ENCODE results near the gene PLK5. TPM values are rescaled to one million over a fixed set of nuclear protein-coding genes. Genes with fewer than 3 reads are reported as not detected.
"Not testable (repeated sequence)": the region's sequence is repeated elsewhere in the genome, so short reads cannot be mapped to it uniquely, and the experiment has no call there.

PLK5 gene
- total and polyA plus RNA-seq, 2 donors from 2014 or later = not detected

DNA sequence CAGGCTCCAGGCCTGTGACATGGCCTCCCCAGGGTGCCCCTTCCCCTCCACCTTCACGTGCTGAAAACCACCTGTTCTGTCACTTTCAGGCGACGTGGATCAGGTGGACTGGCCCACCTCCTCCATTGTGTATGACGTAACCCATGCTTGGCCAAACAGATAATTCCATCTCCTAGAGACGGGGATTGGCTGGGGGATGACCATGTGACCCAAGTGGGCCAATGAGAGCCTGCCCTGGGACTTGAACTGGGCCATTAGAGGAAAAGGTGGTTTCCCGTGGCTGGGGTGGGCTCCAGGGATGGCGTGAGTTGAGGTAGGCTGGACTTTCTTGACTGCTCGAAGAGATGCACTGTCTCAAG, 7.5 kb upstream of the PLK5 start:
- intact Hi-C loops (cut with DNase I) = no loop called here
- H3K27me3 ChIP-seq (ENCODE audit: control insufficient read depth, insufficient read depth, low read length) = no peaks in the 10 kb centered on the region
- DNase-seq = no peak

DNA sequence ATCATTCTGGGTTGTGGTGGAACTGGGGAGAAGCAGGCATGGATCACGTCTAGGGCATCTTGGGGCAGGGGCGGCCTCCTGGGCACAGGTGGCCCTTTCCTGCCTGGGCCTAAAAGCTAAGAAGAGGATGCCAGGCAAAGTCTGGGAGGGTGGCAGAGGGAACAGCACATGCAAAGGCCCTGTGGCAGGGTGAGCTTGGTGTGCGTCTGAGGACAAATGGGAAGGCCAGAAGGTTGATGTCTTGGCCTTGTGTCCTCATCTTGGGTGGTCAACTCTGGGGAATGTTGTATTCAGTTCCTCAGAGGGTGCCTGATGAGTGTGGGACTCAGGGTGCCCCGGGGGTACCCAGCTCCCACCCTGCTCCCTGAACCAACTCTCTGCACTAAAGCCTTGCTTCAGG, 5.4 kb upstream of the PLK5 start:
- Histone ChIP-seq H3K36me3 (ENCODE audit: control insufficient read depth in 2 of 3, insufficient read depth in 3 of 3, low read length in 3 of 3) (no peaks in the 10 kb centered on the region), H3K27ac (ENCODE audit: low read depth in 2 of 2, low read length in 2 of 2) (no peak overlapping the region), H3K9me3 (ENCODE audit: control insufficient read depth in 2 of 3, insufficient read depth in 1 of 3, low read length in 3 of 3) (no peaks in the 10 kb centered on the region), H3K4me3 (ENCODE audit: low read length in 3 of 3) (no peak overlapping the region), H3K9ac (ENCODE audit: low read length in 3 of 3) (no peak overlapping the region), H3K27me3 (ENCODE audit: control insufficient read depth, insufficient read depth, low read length) (no peaks in the 10 kb centered on the region), H3K4me1 (ENCODE audit: control insufficient read depth in 2 of 3, insufficient read depth in 2 of 3, low read depth in 1 of 3, low read length in 3 of 3) (no peaks in the 10 kb centered on the region)
- DNase-seq = no peak
- TF ChIP-seq, protein P1, sequence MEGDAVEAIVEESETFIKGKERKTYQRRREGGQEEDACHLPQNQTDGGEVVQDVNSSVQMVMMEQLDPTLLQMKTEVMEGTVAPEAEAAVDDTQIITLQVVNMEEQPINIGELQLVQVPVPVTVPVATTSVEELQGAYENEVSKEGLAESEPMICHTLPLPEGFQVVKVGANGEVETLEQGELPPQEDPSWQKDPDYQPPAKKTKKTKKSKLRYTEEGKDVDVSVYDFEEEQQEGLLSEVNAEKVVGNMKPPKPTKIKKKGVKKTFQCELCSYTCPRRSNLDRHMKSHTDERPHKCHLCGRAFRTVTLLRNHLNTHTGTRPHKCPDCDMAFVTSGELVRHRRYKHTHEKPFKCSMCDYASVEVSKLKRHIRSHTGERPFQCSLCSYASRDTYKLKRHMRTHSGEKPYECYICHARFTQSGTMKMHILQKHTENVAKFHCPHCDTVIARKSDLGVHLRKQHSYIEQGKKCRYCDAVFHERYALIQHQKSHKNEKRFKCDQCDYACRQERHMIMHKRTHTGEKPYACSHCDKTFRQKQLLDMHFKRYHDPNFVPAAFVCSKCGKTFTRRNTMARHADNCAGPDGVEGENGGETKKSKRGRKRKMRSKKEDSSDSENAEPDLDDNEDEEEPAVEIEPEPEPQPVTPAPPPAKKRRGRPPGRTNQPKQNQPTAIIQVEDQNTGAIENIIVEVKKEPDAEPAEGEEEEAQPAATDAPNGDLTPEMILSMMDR (IDR thresholded peaks at IDR 0.05; ENCODE audit: borderline replicate concordance, extremely low read depth, insufficient read depth) = no peak
- intact Hi-C loops (cut with DNase I) = no loop called here
- FAIRE-seq = no peak

More for the DNA sequence above, 7.5 kb upstream of the PLK5 start:
- Histone ChIP-seq H3K4me3 (ENCODE audit: low read length in 3 of 3) (no peak overlapping the region), H3K36me3 (ENCODE audit: control insufficient read depth in 2 of 3, insufficient read depth in 3 of 3, low read length in 3 of 3) (no peaks in the 10 kb centered on the region), H3K4me1 (ENCODE audit: control insufficient read depth in 2 of 3, insufficient read depth in 2 of 3, low read depth in 1 of 3, low read length in 3 of 3) (no peaks in the 10 kb centered on the region), H3K27ac (ENCODE audit: low read depth in 2 of 2, low read length in 2 of 2) (no peak overlapping the region), H3K9ac (ENCODE audit: low read length in 3 of 3) (no peak overlapping the region), H3K9me3 (ENCODE audit: control insufficient read depth in 2 of 3, insufficient read depth in 1 of 3, low read length in 3 of 3) (no peaks in the 10 kb centered on the region)
- FAIRE-seq = no peak
- TF ChIP-seq, protein P1 (IDR thresholded peaks at IDR 0.05; ENCODE audit: borderline replicate concordance, extremely low read depth, insufficient read depth) = no peak

DNA sequence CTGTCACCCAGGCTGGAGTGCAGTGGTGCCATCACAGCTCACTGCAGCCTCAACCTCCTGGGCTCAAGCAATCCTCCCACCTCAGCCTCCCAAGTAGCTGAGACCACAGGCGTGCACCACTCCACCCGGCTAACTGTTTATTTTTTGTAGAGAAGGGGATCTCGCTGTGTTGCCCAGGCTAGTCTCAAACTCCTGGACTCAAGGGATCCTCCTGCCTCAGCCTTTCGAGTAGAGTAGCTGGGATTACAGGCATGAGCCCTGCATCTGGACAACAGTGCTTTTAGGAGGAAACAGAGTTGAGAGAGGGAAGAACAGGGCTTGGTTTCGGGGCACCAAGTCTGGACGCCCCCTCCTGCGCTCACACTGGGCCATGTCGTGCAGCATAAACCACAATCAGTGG, 4.1 kb upstream of the PLK5 start:
- H3K36me3 ChIP-seq (ENCODE audit: control insufficient read depth in 2 of 3, insufficient read depth in 3 of 3, low read length in 3 of 3); H3K4me3 ChIP-seq (ENCODE audit: low read length in 3 of 3); intact Hi-C loops (cut with DNase I); DNase-seq; FAIRE-seq; H3K9me3 ChIP-seq (ENCODE audit: control insufficient read depth in 2 of 3, insufficient read depth in 1 of 3, low read length in 3 of 3); H3K27ac ChIP-seq (ENCODE audit: low read depth in 2 of 2, low read length in 2 of 2); H3K9ac ChIP-seq (ENCODE audit: low read length in 3 of 3); H3K27me3 ChIP-seq (ENCODE audit: control insufficient read depth, insufficient read depth, low read length); H3K4me1 ChIP-seq (ENCODE audit: control insufficient read depth in 2 of 3, insufficient read depth in 2 of 3, low read depth in 1 of 3, low read length in 3 of 3): not testable (repeated sequence)

DNA sequence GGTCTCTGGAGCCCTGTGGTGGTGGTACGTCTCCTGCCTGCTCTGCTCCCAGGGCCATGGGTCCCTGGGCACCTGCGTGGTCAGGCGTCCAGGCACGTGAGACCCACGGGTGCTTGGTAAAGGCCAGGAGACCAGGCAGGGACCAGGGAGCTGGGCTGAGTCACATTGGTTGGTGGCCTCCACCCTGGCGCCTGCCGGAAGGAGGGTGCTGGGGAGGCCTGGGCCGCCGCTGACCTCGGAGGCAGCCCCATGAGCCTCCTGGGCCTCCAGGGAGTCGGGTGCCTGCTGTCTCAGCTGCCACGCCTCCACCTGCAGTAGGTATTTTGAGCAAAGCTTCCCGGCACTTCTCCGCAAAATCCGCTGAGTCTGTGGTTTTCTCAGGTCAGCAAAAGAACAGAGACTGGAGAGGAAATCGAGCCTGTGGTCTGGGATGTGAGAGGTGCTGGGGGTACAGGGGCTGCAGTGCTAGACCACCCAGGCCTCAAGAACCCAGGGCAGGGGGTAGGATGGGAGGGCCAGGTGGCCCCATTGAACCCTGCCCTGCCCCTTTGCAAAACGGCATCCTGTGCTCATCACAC, 3.6 kb upstream of the PLK5 start:
- no peak overlapping the region for H3K4me3 ChIP-seq (ENCODE audit: low read length in 3 of 3)
- no peak overlapping the region for H3K27ac ChIP-seq (ENCODE audit: low read depth in 2 of 2, low read length in 2 of 2)
- H3K4me1 ChIP-seq (ENCODE audit: control insufficient read depth in 2 of 3, insufficient read depth in 2 of 3, low read depth in 1 of 3, low read length in 3 of 3) = peaks cover 0 to 4% (median 0%) of the 10 kb centered on the region in 3 donors
- no peak for FAIRE-seq
- no peak overlapping the region for H3K9ac ChIP-seq (ENCODE audit: low read length in 3 of 3)
- H3K27me3 ChIP-seq (ENCODE audit: control insufficient read depth, insufficient read depth, low read length) = peaks cover 9% of the 10 kb centered on the region
- no peaks in the 10 kb centered on the region for H3K36me3 ChIP-seq (ENCODE audit: control insufficient read depth in 2 of 3, insufficient read depth in 3 of 3, low read length in 3 of 3)
- no peak for DNase-seq
- TF ChIP-seq, protein P1 (IDR thresholded peaks at IDR 0.05; ENCODE audit: borderline replicate concordance, extremely low read depth, insufficient read depth) = no peak
- intact Hi-C loops (cut with DNase I) = no loop called here
- peaks cover 0 to 2% (median 0%) of the 10 kb centered on the region in 3 donors for H3K9me3 ChIP-seq (ENCODE audit: control insufficient read depth in 2 of 3, insufficient read depth in 1 of 3, low read length in 3 of 3)
